Pons (tissue), 1 donor: ENCODE data around the gene ZNF133.

Source experiments
- DNase-seq: peaks from one replicate; pipeline ENCODE4 v3.0.0-alpha.2; 2016; ENCODE audit warnings: low spot score

Gene ZNF133

DNA sequence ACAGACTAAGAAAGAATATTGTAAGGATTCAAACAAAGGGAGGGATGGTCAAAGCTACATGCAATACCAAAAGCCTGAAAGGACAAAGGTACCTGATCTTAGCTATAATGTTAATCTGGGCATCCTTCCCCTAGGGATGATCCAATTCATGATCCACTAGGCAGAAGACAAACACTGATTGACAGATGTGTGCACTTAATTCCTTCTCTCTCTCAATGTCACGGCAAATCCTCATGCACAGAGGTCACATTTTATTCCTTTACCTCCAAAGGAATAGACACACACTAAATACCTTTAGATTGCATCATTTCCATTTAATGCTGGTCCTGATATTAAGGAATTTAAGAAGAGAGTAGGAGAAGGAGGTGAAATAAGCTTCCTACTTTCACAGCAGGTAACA, 73.4 kb downstream of the ZNF133 start:
- no peak for DNase-seq

DNA sequence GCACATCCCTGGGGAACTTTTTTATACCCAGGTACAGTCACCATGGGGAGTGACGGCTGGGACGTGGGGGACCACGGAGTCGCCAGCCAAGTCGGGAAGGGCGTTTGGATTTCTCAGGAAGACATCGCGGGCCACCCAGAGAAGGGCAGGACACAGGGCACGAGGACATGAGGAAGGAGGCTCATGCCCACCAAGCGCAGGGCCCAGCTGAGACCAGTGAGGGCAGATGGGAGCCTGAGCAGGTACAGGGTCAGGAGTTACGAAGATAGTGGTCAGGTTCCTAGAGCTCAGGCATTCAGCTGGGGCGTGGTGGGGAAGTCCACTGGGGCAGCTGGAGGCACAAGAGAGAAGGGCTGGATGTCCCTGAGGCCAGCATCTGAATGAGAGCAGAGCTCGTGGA, 74.6 kb downstream of the ZNF133 start:
- no peak for DNase-seq

DNA sequence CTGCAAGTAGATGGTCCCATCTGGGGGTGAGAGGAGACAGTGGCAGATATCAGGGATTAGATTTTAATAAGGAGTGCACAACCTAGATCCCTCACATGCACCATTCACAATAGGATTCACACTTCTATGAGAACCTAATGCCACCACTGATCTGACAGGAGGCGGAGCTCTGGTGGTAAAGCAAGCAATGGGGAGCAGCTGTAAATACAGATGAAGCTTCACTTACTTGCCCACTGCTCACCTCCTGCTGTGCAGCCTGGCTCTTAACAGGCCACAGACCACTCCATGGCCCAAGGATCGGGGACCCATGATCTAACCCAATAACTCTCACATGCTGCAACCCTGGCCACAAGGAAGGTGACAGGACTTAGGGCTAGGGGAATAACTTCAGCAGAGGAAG, 75.4 kb downstream of the ZNF133 start:
- DNase-seq = no peak

DNA sequence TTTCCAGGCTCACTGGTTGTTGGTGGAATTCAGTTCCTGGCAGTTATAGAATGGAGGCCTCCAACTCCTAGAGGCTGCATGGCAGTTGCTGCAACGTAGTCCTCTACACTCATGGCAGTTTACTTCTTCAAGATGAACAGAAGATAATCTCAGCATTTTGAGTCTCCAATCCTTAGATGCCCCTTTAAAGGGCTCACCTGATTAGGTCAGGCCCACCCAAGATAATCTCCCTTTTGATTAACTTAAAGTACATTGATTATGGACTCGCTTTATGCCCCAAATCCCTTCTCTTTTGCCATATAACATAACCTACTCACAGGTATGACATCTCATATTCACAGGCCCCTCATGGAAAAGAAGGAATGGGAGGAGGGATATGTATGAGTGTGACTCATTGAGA, 76.4 kb downstream of the ZNF133 start:
- DNase-seq = no peak
